ENCODE measurements around the gene AFAP1.
"Not testable (repeated sequence)": the region's sequence is repeated elsewhere in the genome, so short reads cannot be mapped to it uniquely, and the experiment has no call there.

- not testable (repeated sequence) for TF ChIP-seq CTCF (IDR thresholded peaks at IDR 0.05); NR2C2 (CRISPR knock-in tag; IDR thresholded peaks at IDR 0.05); GABPB1 (CRISPR knock-in tag; IDR thresholded peaks at IDR 0.05); USF1 (CRISPR knock-in tag; IDR thresholded peaks at IDR 0.05); TCF7 (CRISPR knock-in tag; IDR thresholded peaks at IDR 0.05; ENCODE audit: low read depth); SP1 (CRISPR knock-in tag; conservative IDR thresholded peaks at IDR 0.05); CREB1 (CRISPR knock-in tag; IDR thresholded peaks at IDR 0.05); USF2 (CRISPR knock-in tag; IDR thresholded peaks at IDR 0.05); SMAD3 (CRISPR knock-in tag; IDR thresholded peaks at IDR 0.05; ENCODE audit: borderline replicate concordance); ZBTB21 (CRISPR knock-in tag; IDR thresholded peaks at IDR 0.05; ENCODE audit: borderline replicate concordance)
Measured at GRCh38 chr4:7918187-7918586, 21.5 kb downstream of the AFAP1 start.
